ENCODE measurements around the gene BLOC1S4.
A peak's percentile ranks its signal among the peaks of the same experiment; 100 is the strongest.

Gene BLOC1S4

GRCh38 chr4:6751611-6752485 is 35.9 kb downstream of the BLOC1S4 start:
- Histone ChIP-seq H2BK120ac (ENCODE audit: low read depth, low read length) (no peak overlapping the region), H3K9me3 (replicated peaks in 1 of 2; ENCODE audit: control insufficient read depth in 2 of 2, insufficient read depth in 1 of 2, low read depth in 1 of 2, low read length in 2 of 2) (peaks cover 0 to 2% of the 10 kb centered on the region in 2 donors), H3K4me2 (ENCODE audit: insufficient read depth, low read length, poor library complexity, severe bottlenecking) (no peak overlapping the region), H3K27me3 (ENCODE audit: control insufficient read depth in 3 of 3, insufficient read depth in 3 of 3, low read depth in 1 of 3, low read length in 3 of 3) (peaks cover 0 to 5% (median 0%) of the 10 kb centered on the region in 3 experiments), H2BK15ac (ENCODE audit: low read length) (no peak overlapping the region), H2BK5ac (ENCODE audit: low read length) (no peak overlapping the region), H3K4me3 (ENCODE audit: low read length in 2 of 2) (no peak overlapping the region), H3K18ac (ENCODE audit: low read length) (no peak overlapping the region), H4K8ac (ENCODE audit: low read depth, low read length) (no peak overlapping the region), H3K14ac (ENCODE audit: low read length) (no peak overlapping the region), H3K4me1 (ENCODE audit: control insufficient read depth in 2 of 2, insufficient read depth in 1 of 2, low read depth in 1 of 2, low read length in 2 of 2) (peaks cover 11 to 23% of the 10 kb centered on the region in 2 donors), H2AK5ac (ENCODE audit: low read depth, low read length) (no peak overlapping the region), H2AFZ (ENCODE audit: low read length) (peak overlapping the region; percentile 20), H3K27ac (replicated peaks; ENCODE audit: low read length) (no peak overlapping the region), H2BK12ac (ENCODE audit: low read length) (no peak overlapping the region), H3K9ac (ENCODE audit: low read depth, low read length, poor library complexity) (no peak overlapping the region), H3K36me3 (replicated peaks in 1 of 2; ENCODE audit: control insufficient read depth in 2 of 2, insufficient read depth in 2 of 2, low read length in 2 of 2) (no peaks in the 10 kb centered on the region), H3K79me1 (ENCODE audit: low read depth, low read length) (peaks cover 2% of the 10 kb centered on the region), H4K91ac (ENCODE audit: low read depth, low read length, poor library complexity) (no peak overlapping the region), H3K23ac (ENCODE audit: low read depth, low read length, poor library complexity) (no peak overlapping the region), H3K4ac (ENCODE audit: low read length) (no peak overlapping the region)
- no peak for DNase-seq (ENCODE audit: low spot score)
- whole genome bisulfite sequencing, 2 donors (ENCODE audit: extremely low coverage in 2 of 2, insufficient read length in 2 of 2, insufficient replicate concordance in 1 of 2) = no CpG with 5 or more reads among the region's 18 CpGs

- Histone ChIP-seq H3K27ac (replicated peaks; ENCODE audit: low read length) (no peak overlapping the region), H2BK15ac (ENCODE audit: low read length) (no peak overlapping the region), H3K18ac (ENCODE audit: low read length) (no peak overlapping the region), H3K4ac (ENCODE audit: low read length) (no peak overlapping the region), H2BK5ac (ENCODE audit: low read length) (peak overlapping the region; percentile 84), H4K91ac (ENCODE audit: low read depth, low read length, poor library complexity) (no peak overlapping the region), H3K14ac (ENCODE audit: low read length) (no peak overlapping the region), H3K9ac (ENCODE audit: low read depth, low read length, poor library complexity) (no peak overlapping the region), H3K79me1 (ENCODE audit: low read depth, low read length) (peaks cover 2% of the 10 kb centered on the region), H3K4me2 (ENCODE audit: insufficient read depth, low read length, poor library complexity, severe bottlenecking) (no peak overlapping the region), H2AFZ (ENCODE audit: low read length) (no peak overlapping the region), H3K4me3 (ENCODE audit: low read length in 2 of 2) (no peak overlapping the region), H2AK5ac (ENCODE audit: low read depth, low read length) (no peak overlapping the region), H3K4me1 (ENCODE audit: control insufficient read depth in 2 of 2, insufficient read depth in 1 of 2, low read depth in 1 of 2, low read length in 2 of 2) (peaks cover 11 to 23% of the 10 kb centered on the region in 2 donors), H3K36me3 (replicated peaks in 1 of 2; ENCODE audit: control insufficient read depth in 2 of 2, insufficient read depth in 2 of 2, low read length in 2 of 2) (no peaks in the 10 kb centered on the region), H3K23ac (ENCODE audit: low read depth, low read length, poor library complexity) (no peak overlapping the region), H3K27me3 (ENCODE audit: control insufficient read depth in 3 of 3, insufficient read depth in 3 of 3, low read depth in 1 of 3, low read length in 3 of 3) (peaks cover 0 to 5% (median 0%) of the 10 kb centered on the region in 3 experiments), H2BK12ac (ENCODE audit: low read length) (no peak overlapping the region), H3K9me3 (replicated peaks in 1 of 2; ENCODE audit: control insufficient read depth in 2 of 2, insufficient read depth in 1 of 2, low read depth in 1 of 2, low read length in 2 of 2) (peaks cover 0 to 2% of the 10 kb centered on the region in 2 donors), H2BK120ac (ENCODE audit: low read depth, low read length) (no peak overlapping the region), H4K8ac (ENCODE audit: low read depth, low read length) (no peak overlapping the region)
- DNase-seq (ENCODE audit: low spot score) = no peak
- no CpG with 5 or more reads among the region's 6 CpGs for WGBS, 2 donors (ENCODE audit: extremely low coverage in 2 of 2, insufficient read length in 2 of 2, insufficient replicate concordance in 1 of 2)
Observed at GRCh38 chr4:6752486-6752829, 36.5 kb downstream of the BLOC1S4 start.

GRCh38 chr4:6753103-6753560 is 37.2 kb downstream of the BLOC1S4 start:
- peaks cover 2% of the 10 kb centered on the region for H3K79me1 ChIP-seq (ENCODE audit: low read depth, low read length)
- no peak overlapping the region for H2BK12ac ChIP-seq (ENCODE audit: low read length)
- peak overlapping the region; percentile 2 for H3K23ac ChIP-seq (ENCODE audit: low read depth, low read length, poor library complexity)
- H3K9ac ChIP-seq (ENCODE audit: low read depth, low read length, poor library complexity) = no peak overlapping the region
- no peak overlapping the region for H2AK5ac ChIP-seq (ENCODE audit: low read depth, low read length)
- peaks cover 11 to 20% of the 10 kb centered on the region in 2 donors for H3K4me1 ChIP-seq (ENCODE audit: control insufficient read depth in 2 of 2, insufficient read depth in 1 of 2, low read depth in 1 of 2, low read length in 2 of 2)
- H3K14ac ChIP-seq (ENCODE audit: low read length) = no peak overlapping the region
- no peak overlapping the region for H3K4ac ChIP-seq (ENCODE audit: low read length)
- WGBS, 2 donors (ENCODE audit: extremely low coverage in 2 of 2, insufficient read length in 2 of 2, insufficient replicate concordance in 1 of 2) = no CpG with 5 or more reads among the region's 18 CpGs
- H3K18ac ChIP-seq (ENCODE audit: low read length) = peak overlapping the region; percentile 60
- H4K91ac ChIP-seq (ENCODE audit: low read depth, low read length, poor library complexity) = peak overlapping the region; percentile 94
- peak overlapping the region; percentile 84 for H2BK5ac ChIP-seq (ENCODE audit: low read length)
- H2BK120ac ChIP-seq (ENCODE audit: low read depth, low read length) = peak overlapping the region; percentile 93
- H3K27me3 ChIP-seq (ENCODE audit: control insufficient read depth in 3 of 3, insufficient read depth in 3 of 3, low read depth in 1 of 3, low read length in 3 of 3) = peaks cover 0 to 5% (median 0%) of the 10 kb centered on the region in 3 experiments
- no peak overlapping the region for H2BK15ac ChIP-seq (ENCODE audit: low read length)
- H2AFZ ChIP-seq (ENCODE audit: low read length) = peak overlapping the region; percentile 45
- no peak overlapping the region for H3K4me3 ChIP-seq (ENCODE audit: low read length in 2 of 2)
- no peaks in the 10 kb centered on the region for H3K36me3 ChIP-seq (replicated peaks in 1 of 2; ENCODE audit: control insufficient read depth in 2 of 2, insufficient read depth in 2 of 2, low read length in 2 of 2)
- peak overlapping the region; percentile 32 for H4K8ac ChIP-seq (ENCODE audit: low read depth, low read length)
- peak overlapping the region; percentile 49 for H3K27ac ChIP-seq (replicated peaks; ENCODE audit: low read length)
- DNase-seq (ENCODE audit: low spot score) = no peak
- peaks cover 0 to 2% of the 10 kb centered on the region in 2 donors for H3K9me3 ChIP-seq (replicated peaks in 1 of 2; ENCODE audit: control insufficient read depth in 2 of 2, insufficient read depth in 1 of 2, low read depth in 1 of 2, low read length in 2 of 2)
- H3K4me2 ChIP-seq (ENCODE audit: insufficient read depth, low read length, poor library complexity, severe bottlenecking) = peak overlapping the region; percentile 24

- no peaks in the 10 kb centered on the region for H3K36me3 ChIP-seq (replicated peaks in 1 of 2; ENCODE audit: control insufficient read depth in 2 of 2, insufficient read depth in 2 of 2, low read length in 2 of 2)
Observed at GRCh38 chr4:6753891-6754290, 37.9 kb downstream of the BLOC1S4 start.

More at GRCh38 chr4:6753891-6754290, 37.9 kb downstream of the BLOC1S4 start:
- Histone ChIP-seq H3K9me3 (replicated peaks in 1 of 2; ENCODE audit: control insufficient read depth in 2 of 2, insufficient read depth in 1 of 2, low read depth in 1 of 2, low read length in 2 of 2) (peaks cover 0 to 2% of the 10 kb centered on the region in 2 donors), H2BK12ac (ENCODE audit: low read length) (no peak overlapping the region), H3K9ac (ENCODE audit: low read depth, low read length, poor library complexity) (no peak overlapping the region), H2BK15ac (ENCODE audit: low read length) (no peak overlapping the region), H3K23ac (ENCODE audit: low read depth, low read length, poor library complexity) (no peak overlapping the region), H2AFZ (ENCODE audit: low read length) (no peak overlapping the region), H3K4me1 (ENCODE audit: control insufficient read depth in 2 of 2, insufficient read depth in 1 of 2, low read depth in 1 of 2, low read length in 2 of 2) (peaks cover 16 to 19% of the 10 kb centered on the region in 2 donors), H3K27me3 (ENCODE audit: control insufficient read depth in 3 of 3, insufficient read depth in 3 of 3, low read depth in 1 of 3, low read length in 3 of 3) (peaks cover 0 to 5% (median 0%) of the 10 kb centered on the region in 3 experiments), H3K14ac (ENCODE audit: low read length) (no peak overlapping the region), H3K27ac (replicated peaks; ENCODE audit: low read length) (no peak overlapping the region), H2BK5ac (ENCODE audit: low read length) (no peak overlapping the region), H3K4me2 (ENCODE audit: insufficient read depth, low read length, poor library complexity, severe bottlenecking) (no peak overlapping the region), H4K91ac (ENCODE audit: low read depth, low read length, poor library complexity) (no peak overlapping the region), H3K79me1 (ENCODE audit: low read depth, low read length) (peaks cover 2% of the 10 kb centered on the region), H3K4me3 (ENCODE audit: low read length in 2 of 2) (no peak overlapping the region), H2BK120ac (ENCODE audit: low read depth, low read length) (no peak overlapping the region), H2AK5ac (ENCODE audit: low read depth, low read length) (peak overlapping the region; percentile 51), H4K8ac (ENCODE audit: low read depth, low read length) (no peak overlapping the region), H3K18ac (ENCODE audit: low read length) (peak overlapping the region; percentile 30), H3K4ac (ENCODE audit: low read length) (no peak overlapping the region)
- no peak for DNase-seq (ENCODE audit: low spot score)
- WGBS, 2 donors (ENCODE audit: extremely low coverage in 2 of 2, insufficient read length in 2 of 2, insufficient replicate concordance in 1 of 2) = no CpG with 5 or more reads among the region's 9 CpGs

All from neuronal stem cell (in vitro differentiated cells).